Endothelial cell of umbilical vein (primary cell): ENCODE results near the gene LDLRAD3. TPM values are rescaled to one million over a fixed set of nuclear protein-coding genes. Genes with fewer than 3 reads are reported as not detected.
A peak's percentile ranks its signal among the peaks of the same experiment; 100 is the strongest.

Experiments used
- BruUV-seq: library from RNA; stranded (reverse); fragments of 400-500 nt; replicated peaks from 2 replicates; lab custom pipeline; 2021; lab: Mats Ljungman, UMichigan
- CTCF ChIA-PET: fragments of 300-600, 350-600 bp; sonication (Branson Sonifier 250); formaldehyde crosslinking; loops from one replicate; lab custom pipeline; 2021; ENCODE audit warnings: antibody characterized with exemption, inconsistent platforms; lab: Charles Lee
- POLR2A ChIA-PET: fragments of 300-600, 350-600 bp; sonication (Branson Sonifier 250); formaldehyde crosslinking; loops from one replicate; lab custom pipeline; 2021; ENCODE audit warnings: antibody characterized with exemption, inconsistent platforms; lab: Charles Lee
- DNase-seq: peaks from one replicate; pipeline ENCODE4 v3.0.0-alpha.2; 2011; ENCODE audit warnings: low read depth, low spot score
- FAIRE-seq: peaks from 2 replicates; lab custom pipeline; 2011; peaks lifted over from hg19 to GRCh38; lab: Jason Lieb, UNC
- H2AFZ ChIP-seq: 2 replicates; pipeline ENCODE4 v1.6.0; 2012; ENCODE audit warnings: low read depth, low read length, control low read depth, inconsistent platforms
- H3K27ac ChIP-seq: 2 replicates; pipeline ENCODE4 v1.5.1; 2011; ENCODE audit warnings: low read depth, mild to moderate bottlenecking, control low read depth, low read length, moderate library complexity; ENCODE audit not compliant: insufficient read depth
- H3K27me3 ChIP-seq, 2 experiments: 2 replicates each; pipeline versions ENCODE4 v1.6.0 to v1.6.1; 2011; ENCODE audit warnings: low read length in 2 of 2, mixed read lengths in 1 of 2; ENCODE audit not compliant: control insufficient read depth in 2 of 2, insufficient read depth in 2 of 2
- H3K36me3 ChIP-seq, 2 experiments: 2 replicates in 1 of 2; 3 replicates in 1 of 2; pipeline ENCODE4 v1.5.1; 2011; ENCODE audit warnings: low read length in 2 of 2, mild to moderate bottlenecking in 1 of 2, moderate library complexity in 1 of 2; ENCODE audit not compliant: control insufficient read depth in 2 of 2, insufficient read depth in 2 of 2; ENCODE audit errors: extremely low read depth in 1 of 2
- H3K4me1 ChIP-seq: 3 replicates; pipeline ENCODE4 v1.5.1; 2011; ENCODE audit warnings: mild to moderate bottlenecking, low read length; ENCODE audit not compliant: control insufficient read depth, insufficient read depth; ENCODE audit errors: extremely low read depth
- H3K4me2 ChIP-seq: 2 replicates; pipeline ENCODE4 v1.6.1; 2011; ENCODE audit warnings: low read length, control low read depth, mixed read lengths; ENCODE audit not compliant: insufficient read depth
- H3K4me3 ChIP-seq, 3 experiments: fragments of 200-600 bp in 1 of 3; sonication (generic), shearing (Covaris generic) in 1 of 3; replicated peaks in 1 of 3; 2 replicates each; pipeline ENCODE4 v1.5.1; 2011 to 2016; ENCODE audit warnings: control low read depth in 3 of 3, low read length in 3 of 3, mild to moderate bottlenecking in 2 of 3, inconsistent platforms in 1 of 3, low read depth in 1 of 3, moderate library complexity in 1 of 3; ENCODE audit not compliant: insufficient read depth in 1 of 3
- H3K79me2 ChIP-seq: 2 replicates; pipeline ENCODE4 v1.6.0; 2012; ENCODE audit warnings: low read length, inconsistent platforms; ENCODE audit not compliant: control insufficient read depth, insufficient read depth
- H3K9ac ChIP-seq: replicated peaks from 2 replicates; pipeline ENCODE3; 2011; ENCODE audit warnings: low read length, control low read depth; ENCODE audit not compliant: insufficient read depth; ENCODE audit errors: extremely low read depth
- H3K9me1 ChIP-seq: replicated peaks from 3 replicates; pipeline ENCODE4 v1.6.0; 2011; ENCODE audit warnings: mild to moderate bottlenecking, low read length; ENCODE audit not compliant: control insufficient read depth, insufficient read depth; ENCODE audit errors: extremely low read depth
- H3K9me3 ChIP-seq: replicated peaks from 2 replicates; pipeline ENCODE4 v1.5.1; 2012; ENCODE audit warnings: low read length, inconsistent platforms; ENCODE audit not compliant: control insufficient read depth, insufficient read depth
- H4K20me1 ChIP-seq: replicated peaks from 2 replicates; pipeline ENCODE3; 2011; ENCODE audit warnings: mild to moderate bottlenecking, low read length; ENCODE audit not compliant: control insufficient read depth, insufficient read depth; ENCODE audit errors: extremely low read depth
- EZH2 ChIP-seq: IDR thresholded peaks from 2 replicates; pipeline ENCODE4 v1.6.1; 2012; ENCODE audit warnings: borderline replicate concordance, low read depth, mild to moderate bottlenecking, moderate library complexity, low read length, inconsistent platforms; ENCODE audit not compliant: severe bottlenecking
- FOS ChIP-seq: IDR thresholded peaks from 2 replicates; pipeline ENCODE4 v1.6.1; 2011; ENCODE audit warnings: mild to moderate bottlenecking, low read length, moderate library complexity, borderline replicate concordance; ENCODE audit not compliant: insufficient read depth
- GATA2 ChIP-seq: IDR thresholded peaks from 2 replicates; pipeline ENCODE4 v1.7.0; 2011; ENCODE audit warnings: low read depth, mild to moderate bottlenecking, moderate library complexity, mixed read lengths, low read length; ENCODE audit not compliant: insufficient read length, insufficient read depth
- JUN ChIP-seq: IDR thresholded peaks from 2 replicates; pipeline ENCODE4 v1.6.1; 2011; ENCODE audit warnings: borderline replicate concordance, low read depth; ENCODE audit not compliant: insufficient read length, insufficient read depth
- MYC ChIP-seq: IDR thresholded peaks from one replicate; pipeline ENCODE4 v1.6.1; 2011; ENCODE audit warnings: mild to moderate bottlenecking, low read depth, low read length
- POLR2A ChIP-seq: IDR thresholded peaks from 2 replicates; pipeline ENCODE4 v1.6.1; 2012; ENCODE audit warnings: low read depth, mild to moderate bottlenecking, control low read depth, low read length
- POLR2AphosphoS5 ChIP-seq: IDR thresholded peaks from 2 replicates; pipeline ENCODE4 v1.6.1; 2012; ENCODE audit warnings: low read depth, mild to moderate bottlenecking, control low read depth, low read length, moderate library complexity; ENCODE audit not compliant: insufficient read depth
- dilution Hi-C: fragments of 300-500 bp; cut with MboI; formaldehyde crosslinking; loops from one replicate; pipeline ENCODE4 v1.15.0; 2019; ENCODE audit warnings: low sequenced_read_pairs; ENCODE audit not compliant: extremely low pct_ligation_motif_present
- intact Hi-C: fragments of 100-400 bp; cut with micrococcal nuclease; formaldehyde crosslinking; loops from one replicate; pipeline ENCODE4 v1.10.0; 2022
- polyA plus RNA-seq, 4 experiments: library from polyadenylated mRNA; depleted of rRNA in 3 of 4; stranded (reverse) in 3 of 4; unstranded in 1 of 4; fragments of >200 nt; gene quantifications; 2 replicates each; pipeline versions ENCODE4 v1.2.1 to v1.2.3, GENCODE V29; 2011 to 2012; ENCODE audit warnings: missing spikeins in 1 of 4
- total RNA-seq: library from RNA; stranded (reverse); gene quantifications from 2 replicates; pipeline ENCODE4 v1.2.3, GENCODE V29; 2021
- TF ChIP-seq, protein P1 (sequence below): IDR thresholded peaks from 2 replicates; pipeline ENCODE4 v1.6.1; 2011; ENCODE audit not compliant: insufficient read depth, insufficient read length
- TF ChIP-seq, protein P2 (sequence below), 2 donors: IDR thresholded peaks; 1 replicate in 1 of 2; 2 replicates in 1 of 2; pipeline ENCODE4 v1.5.1; 2011; ENCODE audit warnings: low read length in 2 of 2, mild to moderate bottlenecking in 2 of 2, moderate library complexity in 2 of 2, control low read depth in 1 of 2, inconsistent platforms in 1 of 2, low read depth in 1 of 2; ENCODE audit not compliant: insufficient read depth in 1 of 2; ENCODE audit errors: extremely low read depth in 1 of 2

Gene LDLRAD3
- total and polyA plus RNA-seq, 2 donors (not counting 3 experiments of a cell fraction or from before 2014, with no cell fraction given) = 17.9 to 25.1 TPM

DNA sequence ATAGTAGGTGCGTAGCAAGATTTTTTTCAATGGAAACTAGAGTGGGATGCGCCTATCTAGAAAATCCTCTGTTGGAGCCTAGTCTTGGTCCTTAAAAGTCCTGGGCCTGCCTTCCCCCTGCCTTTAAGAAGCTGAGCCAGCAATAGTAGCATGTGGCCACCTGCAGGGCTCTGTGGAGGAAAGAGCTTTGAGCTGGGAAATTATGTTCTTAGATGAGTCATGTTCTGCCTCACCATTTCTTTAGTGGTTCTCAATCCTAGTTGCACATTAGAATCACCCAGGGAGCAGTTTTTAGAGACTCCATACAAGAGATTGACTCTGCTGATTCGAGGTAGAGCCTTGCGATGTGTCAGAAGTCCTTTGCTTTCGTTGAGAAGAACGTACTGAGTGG, 211.9 kb downstream of the LDLRAD3 start:
- Histone ChIP-seq H3K27me3 (no peaks in the 10 kb centered on the region), H3K4me2 (peak overlapping the region; percentile 56), H3K36me3 (no peaks in the 10 kb centered on the region), H3K79me2 (no peaks in the 10 kb centered on the region), H3K9me1 (no peaks in the 10 kb centered on the region), H3K27ac (peak overlapping the region; percentile 75), H3K4me1 (peaks cover 32% of the 10 kb centered on the region), H2AFZ (no peak overlapping the region), H3K4me3 (no peak overlapping the region), H3K9ac (peak overlapping the region; percentile 32), H3K9me3 (no peaks in the 10 kb centered on the region), H4K20me1 (no peaks in the 10 kb centered on the region)
- ChIA-PET POLR2A (interaction anchor here (1.1 kb wide), 1 partner anchor 51 kb away, joined by 3 read pairs; no protein-coding TSS in a partner anchor), CTCF (interaction anchor here (0.7 to 3.8 kb wide), 14 partner anchors 9 to 336 kb away, joined by 3 to 39 read pairs (median 8); no protein-coding TSS in a partner anchor)
- FAIRE-seq (no peak), DNase-seq (no peak)
- dilution Hi-C loops = no loop called here
- TF ChIP-seq FOS (peak; percentile 19), MYC (no peak)
- TF ChIP-seq, protein P1, sequence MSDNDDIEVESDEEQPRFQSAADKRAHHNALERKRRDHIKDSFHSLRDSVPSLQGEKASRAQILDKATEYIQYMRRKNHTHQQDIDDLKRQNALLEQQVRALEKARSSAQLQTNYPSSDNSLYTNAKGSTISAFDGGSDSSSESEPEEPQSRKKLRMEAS = no peak
- BruUV-seq = no TSS peak
- intact Hi-C loops = loop anchor here (1.0 to 10.0 kb wide), 3 partner anchors 78 to 339 kb away; no protein-coding TSS in a partner anchor

GRCh38 chr11:36156161-36156816, 212.4 kb downstream of the LDLRAD3 start:
- FAIRE-seq (peak; percentile 76), DNase-seq (peak; percentile 70)
- Histone ChIP-seq H3K4me3 (no peak overlapping the region), H3K4me1 (peaks cover 28% of the 10 kb centered on the region), H3K9ac (peak overlapping the region; percentile 64), H3K36me3 (no peaks in the 10 kb centered on the region), H3K4me2 (peak overlapping the region; percentile 56), H3K27ac (peak overlapping the region; percentile 75), H3K9me3 (no peaks in the 10 kb centered on the region), H3K79me2 (no peaks in the 10 kb centered on the region), H4K20me1 (no peaks in the 10 kb centered on the region), H2AFZ (no peak overlapping the region), H3K27me3 (no peaks in the 10 kb centered on the region), H3K9me1 (no peaks in the 10 kb centered on the region)
- ChIA-PET POLR2A (no interaction called here), CTCF (interaction anchor here (0.7 to 3.8 kb wide), 16 partner anchors 9 to 336 kb away, joined by 3 to 39 read pairs (median 6); no protein-coding TSS in a partner anchor)
- TSS peak; percentile 84 for BruUV-seq
- TF ChIP-seq POLR2AphosphoS5 (peak; percentile 63), JUN (peak; percentile 44), MYC (no peak), POLR2A (no peak), EZH2 (no peak), GATA2 (no peak), FOS (peak; percentile 79)
- TF ChIP-seq, protein P2, sequence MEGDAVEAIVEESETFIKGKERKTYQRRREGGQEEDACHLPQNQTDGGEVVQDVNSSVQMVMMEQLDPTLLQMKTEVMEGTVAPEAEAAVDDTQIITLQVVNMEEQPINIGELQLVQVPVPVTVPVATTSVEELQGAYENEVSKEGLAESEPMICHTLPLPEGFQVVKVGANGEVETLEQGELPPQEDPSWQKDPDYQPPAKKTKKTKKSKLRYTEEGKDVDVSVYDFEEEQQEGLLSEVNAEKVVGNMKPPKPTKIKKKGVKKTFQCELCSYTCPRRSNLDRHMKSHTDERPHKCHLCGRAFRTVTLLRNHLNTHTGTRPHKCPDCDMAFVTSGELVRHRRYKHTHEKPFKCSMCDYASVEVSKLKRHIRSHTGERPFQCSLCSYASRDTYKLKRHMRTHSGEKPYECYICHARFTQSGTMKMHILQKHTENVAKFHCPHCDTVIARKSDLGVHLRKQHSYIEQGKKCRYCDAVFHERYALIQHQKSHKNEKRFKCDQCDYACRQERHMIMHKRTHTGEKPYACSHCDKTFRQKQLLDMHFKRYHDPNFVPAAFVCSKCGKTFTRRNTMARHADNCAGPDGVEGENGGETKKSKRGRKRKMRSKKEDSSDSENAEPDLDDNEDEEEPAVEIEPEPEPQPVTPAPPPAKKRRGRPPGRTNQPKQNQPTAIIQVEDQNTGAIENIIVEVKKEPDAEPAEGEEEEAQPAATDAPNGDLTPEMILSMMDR (IDR thresholded peaks at IDR 0.05; ENCODE audit: extremely low read depth in 1 of 2, insufficient read depth in 1 of 2, low read depth in 1 of 2, low read length in 2 of 2) = no peak
- TF ChIP-seq, protein P1 = no peak
- dilution Hi-C loops = no loop called here
- intact Hi-C loops = loop anchor here (1.0 to 10.0 kb wide), 3 partner anchors 77 to 339 kb away; no protein-coding TSS in a partner anchor
